IMR-90 (cell line): ENCODE measurements around the gene PHACTR3. TPM values are rescaled to one million over a fixed set of nuclear protein-coding genes. Genes with fewer than 3 reads are reported as not detected.

Experiments used
- ATAC-seq: fragments of 200-7000 bp; cut with Tn5 transposase; 2 replicates; pipeline ENCODE4 v1.9.1; 2020; ENCODE audit warnings: low read depth, mild to moderate bottlenecking, moderate library complexity
- BruUV-seq: library from RNA; stranded (reverse); fragments of 400-500 nt; replicated peaks from 2 replicates; lab custom pipeline; 2021; lab: Mats Ljungman, UMichigan
- CTCF ChIA-PET: fragments of 300-600 bp; formaldehyde crosslinking; extraction: SDS; loops from one replicate; lab custom pipeline; 2021; ENCODE audit warnings: antibody characterized with exemption; lab: Yijun Ruan, JAX
- POLR2A ChIA-PET: fragments of 300-600 bp; sonication (Branson Sonifier 250); formaldehyde crosslinking; loops from one replicate; lab custom pipeline; 2022; ENCODE audit warnings: antibody characterized with exemption; ENCODE audit not compliant: unreplicated experiment; lab: Charles Lee
- DNase-seq: peaks from one replicate; pipeline ENCODE4 v3.0.0; 2013
- H2AFZ ChIP-seq: replicated peaks from 2 replicates; pipeline ENCODE3; 2013; ENCODE audit warnings: low read length, mild to moderate bottlenecking; ENCODE audit not compliant: poor library complexity
- H2AK5ac ChIP-seq: 2 replicates; pipeline ENCODE4 v1.6.1; 2013; ENCODE audit warnings: low read depth, low read length, inconsistent platforms
- H2AK9ac ChIP-seq: replicated peaks from 2 replicates; pipeline ENCODE3; 2013; ENCODE audit warnings: mild to moderate bottlenecking, low read depth, low read length, moderate library complexity; ENCODE audit not compliant: poor library complexity
- H2BK120ac ChIP-seq: 2 replicates; pipeline ENCODE4 v1.6.1; 2013; ENCODE audit warnings: low read depth, low read length, inconsistent platforms
- H2BK15ac ChIP-seq: 3 replicates; pipeline ENCODE4 v1.6.1; 2013; ENCODE audit warnings: low read depth, low read length, inconsistent platforms
- H2BK20ac ChIP-seq: 2 replicates; pipeline ENCODE4 v1.6.1; 2013; ENCODE audit warnings: low read depth, mild to moderate bottlenecking, inconsistent platforms, low read length, moderate library complexity
- H2BK5ac ChIP-seq: 2 replicates; pipeline ENCODE4 v1.6.1; 2013; ENCODE audit warnings: mild to moderate bottlenecking, low read depth, low read length, inconsistent platforms; ENCODE audit not compliant: poor library complexity, severe bottlenecking
- H3K14ac ChIP-seq: replicated peaks from 2 replicates; pipeline ENCODE4 v1.6.1; 2013; ENCODE audit warnings: low read depth, low read length, inconsistent platforms
- H3K18ac ChIP-seq: 2 replicates; pipeline ENCODE4 v1.6.1; 2013; ENCODE audit warnings: low read depth, low read length, control low read depth
- H3K23ac ChIP-seq: 2 replicates; pipeline ENCODE4 v1.6.1; 2013; ENCODE audit warnings: low read depth, low read length, inconsistent platforms
- H3K27ac ChIP-seq: 2 replicates; pipeline ENCODE4 v1.5.1; 2013; ENCODE audit warnings: mild to moderate bottlenecking, control low read depth, low read length; ENCODE audit not compliant: insufficient read depth
- H3K27me3 ChIP-seq: 2 replicates; pipeline ENCODE4 v1.6.1; 2013; ENCODE audit warnings: low read length; ENCODE audit not compliant: control insufficient read depth, insufficient read depth
- H3K36me3 ChIP-seq: 2 replicates; pipeline ENCODE4 v1.6.1; 2013; ENCODE audit warnings: low read length, mixed read lengths; ENCODE audit not compliant: control insufficient read depth, insufficient read depth
- H3K4ac ChIP-seq: 2 replicates; pipeline ENCODE4 v1.6.1; 2013; ENCODE audit warnings: low read depth, low read length, inconsistent platforms
- H3K4me1 ChIP-seq: 2 replicates; pipeline ENCODE4 v1.6.1; 2013; ENCODE audit warnings: low read length, mixed read lengths; ENCODE audit not compliant: control insufficient read depth, insufficient read depth
- H3K4me2 ChIP-seq: 2 replicates; pipeline ENCODE4 v1.6.1; 2013; ENCODE audit warnings: low read depth, mild to moderate bottlenecking, control low read depth, low read length, moderate library complexity
- H3K4me3 ChIP-seq: 2 replicates; pipeline ENCODE4 v1.5.1; 2013; ENCODE audit warnings: low read depth, mild to moderate bottlenecking, control low read depth, low read length, moderate library complexity; ENCODE audit not compliant: insufficient read depth
- H3K56ac ChIP-seq: 2 replicates; pipeline ENCODE4 v1.6.1; 2013; ENCODE audit warnings: low read length, inconsistent platforms; ENCODE audit not compliant: insufficient read depth; ENCODE audit errors: extremely low read depth
- H3K79me1 ChIP-seq, 2 experiments: 2 replicates each; pipeline ENCODE4 v1.6.1; 2013; ENCODE audit warnings: low read length in 2 of 2, inconsistent platforms in 1 of 2, low read depth in 1 of 2
- H3K9ac ChIP-seq: 2 replicates; pipeline ENCODE4 v1.6.1; 2013; ENCODE audit warnings: low read depth, low read length, control low read depth
- H3K9me1 ChIP-seq: 2 replicates; pipeline ENCODE4 v1.6.1; 2013; ENCODE audit warnings: low read length, inconsistent platforms; ENCODE audit not compliant: insufficient read depth
- H3K9me3 ChIP-seq: 2 replicates; pipeline ENCODE4 v1.6.1; 2013; ENCODE audit warnings: low read length; ENCODE audit not compliant: control insufficient read depth, insufficient read depth
- H4K20me1 ChIP-seq: 2 replicates; pipeline ENCODE4 v1.6.1; 2013; ENCODE audit warnings: low read length, inconsistent platforms; ENCODE audit not compliant: insufficient read depth
- H4K5ac ChIP-seq: 2 replicates; pipeline ENCODE4 v1.6.1; 2013; ENCODE audit warnings: mild to moderate bottlenecking, low read depth, low read length, control low read depth
- H4K8ac ChIP-seq, 2 experiments: 2 replicates each; pipeline ENCODE4 v1.6.1; 2013; ENCODE audit warnings: low read depth in 2 of 2, low read length in 2 of 2, control low read depth in 1 of 2, inconsistent platforms in 1 of 2
- H4K91ac ChIP-seq: 2 replicates; pipeline ENCODE4 v1.6.1; 2013; ENCODE audit warnings: low read depth, low read length, inconsistent platforms; ENCODE audit not compliant: insufficient read depth
- CEBPB ChIP-seq: IDR thresholded peaks from 2 replicates; pipeline ENCODE4 v1.6.1; 2012; ENCODE audit warnings: low read depth, low read length, improper control_type of control experiment
- FOS ChIP-seq: fragments of 150-350 bp; IDR thresholded peaks from 2 replicates; pipeline ENCODE4 v1.6.1; 2016; ENCODE audit warnings: low read depth, low read length
- MAFK ChIP-seq: IDR thresholded peaks from 2 replicates; pipeline ENCODE4 v1.6.1; 2012; ENCODE audit warnings: low read depth, low read length, improper control_type of control experiment
- RAD21 ChIP-seq: IDR thresholded peaks from 2 replicates; pipeline ENCODE4 v1.6.1; 2012; ENCODE audit warnings: low read length, improper control_type of control experiment
- RFX5 ChIP-seq: IDR thresholded peaks from 2 replicates; pipeline ENCODE4 v1.8.0; 2012; ENCODE audit warnings: low read depth, mild to moderate bottlenecking, low read length, moderate library complexity
- SMC3 ChIP-seq: fragments of 150-350 bp; IDR thresholded peaks from 2 replicates; pipeline ENCODE4 v1.6.1; 2016; ENCODE audit warnings: low read depth, mild to moderate bottlenecking, antibody characterized with exemption, low read length, moderate library complexity
- WGBS, 2 experiments: methylation state at CpG; one replicate each; pipeline versions ENCODE4 v1.1.5 to v1.1.7; 2013; ENCODE audit warnings: missing lambda C conversion rate in 2 of 2; ENCODE audit not compliant: insufficient read length in 1 of 2; ENCODE audit errors: extremely low coverage in 2 of 2; 5-methylcytosine and 5-hydroxymethylcytosine counted together
- dilution Hi-C: fragments of 300-500 bp; cut with HindIII; formaldehyde crosslinking; loops from one replicate; pipeline ENCODE4 v1.14.3; 2018; ENCODE audit warnings: low sequenced_read_pairs; ENCODE audit not compliant: unreplicated experiment
- in situ Hi-C: fragments of 300-500 bp; cut with MboI; formaldehyde crosslinking; loops from 3 replicates; pipeline ENCODE4 v1.14.3; 2019; ENCODE audit warnings: low sequenced_read_pairs, inconsistent platforms, mixed read lengths
- intact Hi-C: fragments of 100-400 bp; cut with micrococcal nuclease; formaldehyde crosslinking; loops from 2 replicates; pipeline ENCODE4 v1.10.0; 2022
- polyA plus RNA-seq, 3 experiments: library from polyadenylated mRNA; depleted of rRNA; stranded (reverse); fragments of >200 nt; gene quantifications; 2 replicates each; pipeline ENCODE4 v1.2.3, GENCODE V29; 2012; ENCODE audit warnings: low replicate concordance in 1 of 3
- total RNA-seq: library from RNA; depleted of rRNA; stranded (reverse); fragments of >200 nt; gene quantifications from 2 replicates; pipeline ENCODE4 v1.2.3, GENCODE V29; 2012
- TF ChIP-seq, protein P1 (sequence below): fragments of 150-350 bp; IDR thresholded peaks from 2 replicates; pipeline ENCODE4 v1.6.1; 2016; ENCODE audit warnings: low read depth, mild to moderate bottlenecking, low read length, moderate library complexity, borderline replicate concordance
- TF ChIP-seq, protein P2 (sequence below): fragments of 150-350 bp; IDR thresholded peaks from 2 replicates; pipeline ENCODE4 v1.6.1; 2017; ENCODE audit warnings: mild to moderate bottlenecking, antibody characterized with exemption, low read length, low read depth

Gene PHACTR3
- total and polyA plus RNA-seq, 2 of the 4 experiments (the other 2 are of a cell fraction) = not detected

DNA sequence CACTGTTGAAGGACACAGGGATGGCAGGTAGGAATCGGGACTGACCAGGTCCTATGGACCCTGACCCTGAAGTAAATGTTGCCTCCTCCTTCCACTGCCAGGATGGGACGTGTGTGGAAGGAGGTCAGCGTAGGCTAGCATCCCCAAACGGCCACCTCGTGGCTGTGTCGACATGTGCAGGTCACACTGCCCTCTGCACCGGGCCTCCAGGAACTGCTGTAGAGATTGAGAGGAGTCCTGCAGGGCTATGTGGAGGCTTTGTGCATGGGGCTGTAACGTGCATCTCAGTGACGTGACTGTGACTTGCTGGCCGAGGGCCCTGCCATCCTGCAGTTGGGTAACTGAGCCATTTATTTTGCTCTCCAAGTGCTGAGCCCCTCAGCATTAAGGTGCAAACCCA is 149.5 kb downstream of the PHACTR3 start:
- in situ Hi-C loops = no loop called here
- dilution Hi-C loops = no loop called here
- no peak overlapping the region for H2BK120ac ChIP-seq
- no peaks in the 10 kb centered on the region for H3K36me3 ChIP-seq
- H2AK5ac ChIP-seq = no peak overlapping the region
- H3K18ac ChIP-seq = no peak overlapping the region
- ChIA-PET CTCF (no interaction called here), POLR2A (no interaction called here)
- H3K9me1 ChIP-seq = no peaks in the 10 kb centered on the region
- no peak overlapping the region for H4K5ac ChIP-seq
- H3K4me2 ChIP-seq = no peak overlapping the region
- H3K23ac ChIP-seq = no peak overlapping the region
- H3K9ac ChIP-seq = no peak overlapping the region
- peaks cover under 1% of the 10 kb centered on the region; the same call in 1 of the 2 replicates for H3K9me3 ChIP-seq
- no peak overlapping the region for H3K56ac ChIP-seq
- H3K4me3 ChIP-seq = no peak overlapping the region
- H2BK5ac ChIP-seq = no peak overlapping the region
- BruUV-seq = no TSS peak
- intact Hi-C loops = loop anchor here (5.0 kb wide), 1 partner anchor 237 kb away; no protein-coding TSS in a partner anchor
- TF ChIP-seq CEBPB = no peak
- no peak for TF ChIP-seq MAFK
- no peak for TF ChIP-seq SMC3
- TF ChIP-seq RFX5 = no peak
- TF ChIP-seq, protein P1, sequence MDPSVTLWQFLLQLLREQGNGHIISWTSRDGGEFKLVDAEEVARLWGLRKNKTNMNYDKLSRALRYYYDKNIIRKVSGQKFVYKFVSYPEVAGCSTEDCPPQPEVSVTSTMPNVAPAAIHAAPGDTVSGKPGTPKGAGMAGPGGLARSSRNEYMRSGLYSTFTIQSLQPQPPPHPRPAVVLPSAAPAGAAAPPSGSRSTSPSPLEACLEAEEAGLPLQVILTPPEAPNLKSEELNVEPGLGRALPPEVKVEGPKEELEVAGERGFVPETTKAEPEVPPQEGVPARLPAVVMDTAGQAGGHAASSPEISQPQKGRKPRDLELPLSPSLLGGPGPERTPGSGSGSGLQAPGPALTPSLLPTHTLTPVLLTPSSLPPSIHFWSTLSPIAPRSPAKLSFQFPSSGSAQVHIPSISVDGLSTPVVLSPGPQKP = no peak
- TF ChIP-seq, protein P2, sequence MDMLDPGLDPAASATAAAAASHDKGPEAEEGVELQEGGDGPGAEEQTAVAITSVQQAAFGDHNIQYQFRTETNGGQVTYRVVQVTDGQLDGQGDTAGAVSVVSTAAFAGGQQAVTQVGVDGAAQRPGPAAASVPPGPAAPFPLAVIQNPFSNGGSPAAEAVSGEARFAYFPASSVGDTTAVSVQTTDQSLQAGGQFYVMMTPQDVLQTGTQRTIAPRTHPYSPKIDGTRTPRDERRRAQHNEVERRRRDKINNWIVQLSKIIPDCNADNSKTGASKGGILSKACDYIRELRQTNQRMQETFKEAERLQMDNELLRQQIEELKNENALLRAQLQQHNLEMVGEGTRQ = no peak
- TF ChIP-seq FOS = no peak
- no peak for TF ChIP-seq RAD21
- H2BK15ac ChIP-seq = no peak overlapping the region
- H3K14ac ChIP-seq = no peak overlapping the region
- no peak overlapping the region for H2AK9ac ChIP-seq
- ATAC-seq (no peak), DNase-seq (no peak)
- H3K27me3 ChIP-seq = no peaks in the 10 kb centered on the region
- no peak overlapping the region for H2BK20ac ChIP-seq
- no peak overlapping the region for H4K8ac ChIP-seq
- H4K20me1 ChIP-seq = no peaks in the 10 kb centered on the region
- H3K4ac ChIP-seq = no peak overlapping the region
- no peak overlapping the region for H2AFZ ChIP-seq
- 60% methylated on average over 1 of the region's 10 CpGs; no CpG with 5 or more reads in 1 of the 2 experiments for WGBS, 2 experiments
- H3K27ac ChIP-seq = no peak overlapping the region
- no peaks in the 10 kb centered on the region for H3K79me1 ChIP-seq
- H3K4me1 ChIP-seq = no peaks in the 10 kb centered on the region
- no peak overlapping the region for H4K91ac ChIP-seq
